ENCODE measurements around the gene LRRC10.

- TF ChIP-seq POLR2A (IDR thresholded peaks at IDR 0.05): no peak
- TF ChIP-seq, protein P1, sequence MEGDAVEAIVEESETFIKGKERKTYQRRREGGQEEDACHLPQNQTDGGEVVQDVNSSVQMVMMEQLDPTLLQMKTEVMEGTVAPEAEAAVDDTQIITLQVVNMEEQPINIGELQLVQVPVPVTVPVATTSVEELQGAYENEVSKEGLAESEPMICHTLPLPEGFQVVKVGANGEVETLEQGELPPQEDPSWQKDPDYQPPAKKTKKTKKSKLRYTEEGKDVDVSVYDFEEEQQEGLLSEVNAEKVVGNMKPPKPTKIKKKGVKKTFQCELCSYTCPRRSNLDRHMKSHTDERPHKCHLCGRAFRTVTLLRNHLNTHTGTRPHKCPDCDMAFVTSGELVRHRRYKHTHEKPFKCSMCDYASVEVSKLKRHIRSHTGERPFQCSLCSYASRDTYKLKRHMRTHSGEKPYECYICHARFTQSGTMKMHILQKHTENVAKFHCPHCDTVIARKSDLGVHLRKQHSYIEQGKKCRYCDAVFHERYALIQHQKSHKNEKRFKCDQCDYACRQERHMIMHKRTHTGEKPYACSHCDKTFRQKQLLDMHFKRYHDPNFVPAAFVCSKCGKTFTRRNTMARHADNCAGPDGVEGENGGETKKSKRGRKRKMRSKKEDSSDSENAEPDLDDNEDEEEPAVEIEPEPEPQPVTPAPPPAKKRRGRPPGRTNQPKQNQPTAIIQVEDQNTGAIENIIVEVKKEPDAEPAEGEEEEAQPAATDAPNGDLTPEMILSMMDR (IDR thresholded peaks at IDR 0.05): no peak
- TF ChIP-seq POLR2AphosphoS5 (IDR thresholded peaks at IDR 0.05): no peak
These were observed 31.8 kb upstream of the LRRC10 start for GRCh38 chr12:69642531-69642930.

All from breast epithelium (tissue), 3 donors.